ENCODE results near the gene TMEM176A.
"Not testable (repeated sequence)": the region's sequence is repeated elsewhere in the genome, so short reads cannot be mapped to it uniquely, and the experiment has no call there.

TMEM176A gene

DNA sequence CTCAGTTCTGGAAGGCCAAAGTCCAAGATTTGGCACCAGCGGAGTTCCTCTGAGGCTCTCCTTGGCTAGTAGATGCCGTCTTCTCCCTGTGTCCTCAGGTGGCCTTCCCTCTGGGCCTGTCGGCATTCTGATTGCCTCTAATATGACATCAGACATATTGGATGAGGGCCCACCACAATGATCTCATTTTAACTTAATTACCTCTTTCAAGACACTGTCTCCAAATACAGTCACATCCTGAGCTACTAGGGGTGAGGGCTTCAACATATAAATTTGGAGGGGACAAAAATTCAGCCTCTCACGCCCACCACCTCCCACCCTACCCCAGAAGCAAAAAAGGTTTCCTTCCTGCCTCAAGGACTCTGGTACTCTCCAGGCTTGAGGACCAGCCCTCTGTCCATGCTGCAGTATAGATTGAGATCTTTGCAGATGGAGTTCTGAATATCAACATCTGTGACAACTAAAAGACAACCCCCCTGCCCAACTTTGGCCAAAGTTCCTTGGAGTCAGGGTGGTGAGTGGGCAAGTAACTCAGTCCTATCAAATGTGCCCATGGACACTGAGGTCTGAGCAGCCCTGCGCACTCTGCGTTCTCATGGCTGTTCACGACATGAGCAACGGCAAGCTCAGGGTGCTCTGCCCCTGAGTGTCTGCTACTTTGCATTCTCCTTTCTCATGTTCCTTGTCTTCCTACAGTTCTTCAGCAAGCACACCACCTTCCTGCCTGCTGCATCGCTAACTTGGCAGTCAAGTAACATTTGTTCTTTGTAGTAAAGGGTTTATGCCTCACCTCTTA, 11.9 kb upstream of the TMEM176A start:
- no peak for DNase-seq

DNA sequence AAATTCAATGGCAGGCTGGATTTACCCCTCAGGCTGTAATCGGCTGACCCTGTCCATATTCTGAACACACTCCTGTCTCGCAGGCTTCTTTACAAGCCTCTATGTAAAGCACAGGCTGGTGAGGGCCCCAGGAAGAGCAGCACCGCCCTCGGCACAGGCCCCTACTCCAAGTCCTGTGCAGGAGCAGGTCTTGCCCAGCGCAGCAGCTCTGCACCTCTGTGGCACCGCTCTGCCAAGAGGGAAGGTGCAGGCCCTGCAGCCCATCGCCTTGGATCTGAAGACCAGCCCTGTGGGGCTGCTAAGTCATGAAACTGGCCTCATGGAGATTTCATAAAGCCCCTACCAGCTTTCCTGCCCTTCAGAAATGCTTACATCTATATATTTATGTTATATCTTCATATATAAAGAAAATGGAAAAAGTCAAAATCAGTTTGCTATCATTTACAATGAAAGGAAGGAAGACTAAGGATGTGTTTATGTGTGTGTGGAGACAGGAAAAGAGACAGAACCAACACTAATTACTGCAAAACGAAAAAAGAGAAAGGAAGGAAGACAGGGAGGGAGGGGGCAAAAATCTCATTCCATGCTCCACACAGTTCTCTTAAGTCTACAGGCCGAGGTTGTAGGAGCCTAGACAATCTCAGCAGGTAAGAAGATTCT, 10.0 kb upstream of the TMEM176A start:
- DNase-seq = no peak

DNA sequence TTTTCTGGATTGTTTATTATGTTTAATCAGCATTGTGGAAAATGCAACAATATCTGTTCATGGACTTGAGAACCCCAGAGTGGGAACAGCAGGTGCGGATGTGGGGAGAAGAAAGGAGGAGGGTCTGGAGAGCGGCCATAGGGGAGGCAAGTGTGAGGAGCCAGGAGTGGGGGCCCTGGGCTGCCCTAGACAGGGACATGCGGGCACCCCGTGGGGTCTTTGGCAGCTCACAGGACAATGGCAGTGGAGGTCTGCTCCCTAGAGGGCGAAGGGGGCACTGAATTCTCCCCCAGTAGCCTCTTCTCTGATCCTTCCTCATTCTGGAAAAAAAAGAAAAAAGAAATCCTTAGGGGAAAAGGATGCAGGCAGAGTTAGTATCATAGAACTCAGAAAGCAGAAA, 9.3 kb upstream of the TMEM176A start:
- DNase-seq = no peak

DNA sequence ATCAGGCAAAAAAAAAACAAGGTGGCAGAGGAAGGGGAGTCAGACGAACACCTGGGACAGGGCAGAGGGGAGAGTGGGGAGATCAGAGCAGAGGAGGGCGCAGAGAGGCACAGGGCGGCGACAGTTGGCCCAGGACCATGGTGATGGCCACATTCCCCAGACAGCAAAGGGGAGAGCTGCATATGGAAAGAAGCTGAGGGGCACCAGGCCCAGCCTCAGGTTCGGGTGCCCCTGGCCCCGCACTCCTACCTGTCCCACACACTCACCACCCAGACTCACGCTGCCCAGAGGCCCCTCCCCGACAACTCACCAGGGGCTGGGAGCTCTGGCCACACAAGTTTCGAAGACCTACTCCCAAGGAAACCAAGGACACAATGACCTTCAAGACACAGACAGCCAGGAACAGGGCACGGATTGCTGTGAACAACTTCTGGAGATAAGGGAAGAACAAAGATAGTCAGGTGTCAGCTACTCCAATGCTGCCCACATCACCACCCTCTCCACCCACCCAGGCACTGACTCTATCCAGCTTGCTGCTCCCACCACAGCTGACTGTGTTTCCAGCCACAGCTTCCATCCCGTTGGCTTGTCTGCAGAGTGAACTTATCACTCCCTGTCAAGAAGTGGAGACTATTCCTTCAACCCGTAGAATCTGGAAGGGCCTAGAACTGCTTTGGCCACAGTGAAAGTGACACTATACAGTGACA, 8.7 kb upstream of the TMEM176A start:
- DNase-seq = no peak

DNA sequence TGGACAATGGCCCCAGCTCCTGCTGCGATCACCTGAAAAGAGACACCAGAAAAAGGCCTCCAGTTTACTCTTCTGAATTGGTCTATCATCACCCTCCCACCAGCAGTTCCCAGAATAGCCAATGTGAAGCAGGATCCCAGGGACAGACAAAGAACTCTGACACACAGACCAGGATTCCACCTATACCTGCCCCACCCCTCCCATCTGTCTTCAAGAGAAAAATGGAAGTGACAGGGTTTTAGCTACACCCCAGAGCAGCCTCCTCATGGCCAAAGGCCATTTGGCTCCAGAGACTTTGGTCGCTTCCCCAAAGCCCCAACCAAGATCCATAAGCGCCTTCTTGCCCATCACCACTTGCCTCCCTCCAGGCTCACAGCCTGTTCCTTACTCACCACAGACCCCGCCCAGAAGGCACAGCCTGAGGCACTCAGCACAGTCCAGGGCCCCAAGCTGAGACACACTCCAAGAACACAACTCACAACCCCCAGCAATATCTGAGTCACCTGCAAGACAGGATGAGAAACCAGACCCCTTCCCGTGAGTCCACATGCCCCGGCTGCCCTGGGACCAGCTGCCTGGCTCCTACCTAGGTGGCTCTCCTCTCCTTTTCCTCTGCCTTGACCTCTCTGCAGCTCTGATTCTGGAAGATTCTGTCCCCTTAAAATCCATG, 6.9 kb upstream of the TMEM176A start:
- DNase-seq = no peak

DNA sequence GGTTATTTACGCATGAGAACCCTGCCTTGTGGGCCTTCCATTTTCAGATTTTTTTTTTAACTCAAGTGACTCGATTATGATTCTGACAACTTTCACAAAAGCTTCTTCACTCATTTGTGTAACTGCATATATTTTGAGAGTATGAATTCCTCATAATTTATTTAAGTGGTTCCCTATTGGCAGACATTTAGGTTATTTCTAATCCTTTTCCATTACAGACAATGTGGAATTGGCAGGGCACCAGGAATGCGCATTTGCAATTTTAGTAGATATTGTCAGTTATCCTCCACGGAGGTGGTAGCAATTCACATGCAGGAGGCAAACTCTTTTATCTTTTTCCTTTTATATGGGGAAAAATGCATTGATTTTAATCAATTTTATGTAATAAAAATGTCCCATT, 2.9 kb upstream of the TMEM176A start:
- DNase-seq = no peak

DNA sequence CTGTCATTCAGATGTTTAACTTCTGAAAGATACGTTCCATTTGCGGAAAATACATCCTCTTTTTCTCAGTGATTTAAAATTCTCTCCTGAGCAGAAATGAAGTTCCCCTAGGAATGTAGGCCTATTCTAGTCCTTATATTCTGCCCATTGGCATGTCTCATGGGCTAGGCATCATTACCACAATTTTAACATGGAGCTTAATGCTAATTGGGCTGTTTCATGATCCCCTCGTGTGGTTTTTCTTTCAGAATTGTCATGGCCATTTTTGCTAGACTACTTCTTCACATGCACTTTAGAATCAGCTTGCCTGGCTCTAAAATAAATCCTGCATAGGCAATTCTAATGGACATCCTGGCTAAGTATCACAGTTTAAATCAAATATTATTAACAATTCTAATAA, 1.4 kb upstream of the TMEM176A start:
- no peak for DNase-seq

DNA sequence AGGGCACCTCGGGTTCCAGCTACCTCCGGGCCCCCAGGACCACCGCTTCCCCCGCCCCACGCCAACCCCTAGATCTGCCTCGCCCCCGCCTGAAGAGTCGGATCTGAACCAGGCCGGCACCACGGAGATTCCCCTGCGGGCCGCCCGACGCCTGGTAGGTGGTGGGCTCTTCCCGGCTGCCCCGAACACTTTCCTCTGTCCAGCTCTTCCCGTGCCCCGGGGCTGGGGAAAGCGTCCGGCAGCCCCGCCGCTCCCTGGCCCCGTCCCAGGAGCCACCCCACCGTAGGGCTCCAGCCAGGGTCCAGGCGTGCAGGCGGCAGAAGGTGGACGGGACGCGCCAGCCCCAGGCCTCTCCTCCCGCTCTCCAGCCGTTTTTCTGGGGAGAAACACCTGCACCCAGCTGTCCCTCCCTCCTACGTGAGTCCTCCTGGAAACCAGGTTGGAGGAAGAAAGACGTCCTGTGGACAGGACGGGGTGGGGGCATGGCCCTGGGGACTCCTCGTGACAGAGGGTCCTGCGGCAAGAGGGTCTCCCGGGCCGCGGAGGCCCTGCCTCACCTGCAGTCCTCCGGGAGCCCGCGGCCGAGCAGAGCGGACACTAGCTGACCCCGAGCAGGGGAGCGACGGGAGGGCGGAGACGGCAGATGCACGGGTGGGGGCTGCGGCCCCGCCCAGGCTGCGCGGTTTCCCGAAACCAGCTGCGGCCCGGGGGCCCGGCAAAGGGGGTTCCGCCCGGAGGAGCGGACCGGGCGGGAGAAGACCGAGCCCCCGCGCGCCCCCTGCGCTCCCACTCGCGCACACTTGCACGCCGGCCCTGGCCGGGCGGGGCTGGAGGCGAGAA, 608 bp upstream of the TMEM176A start, which contains the start of gene TMEM176B:
Gene TMEM176B, minus strand, starts transcription at position 624 of the 840 bp plus-strand sequence. CDS start 3,795 bp downstream, outside the sequence.
- no peak for DNase-seq

DNA sequence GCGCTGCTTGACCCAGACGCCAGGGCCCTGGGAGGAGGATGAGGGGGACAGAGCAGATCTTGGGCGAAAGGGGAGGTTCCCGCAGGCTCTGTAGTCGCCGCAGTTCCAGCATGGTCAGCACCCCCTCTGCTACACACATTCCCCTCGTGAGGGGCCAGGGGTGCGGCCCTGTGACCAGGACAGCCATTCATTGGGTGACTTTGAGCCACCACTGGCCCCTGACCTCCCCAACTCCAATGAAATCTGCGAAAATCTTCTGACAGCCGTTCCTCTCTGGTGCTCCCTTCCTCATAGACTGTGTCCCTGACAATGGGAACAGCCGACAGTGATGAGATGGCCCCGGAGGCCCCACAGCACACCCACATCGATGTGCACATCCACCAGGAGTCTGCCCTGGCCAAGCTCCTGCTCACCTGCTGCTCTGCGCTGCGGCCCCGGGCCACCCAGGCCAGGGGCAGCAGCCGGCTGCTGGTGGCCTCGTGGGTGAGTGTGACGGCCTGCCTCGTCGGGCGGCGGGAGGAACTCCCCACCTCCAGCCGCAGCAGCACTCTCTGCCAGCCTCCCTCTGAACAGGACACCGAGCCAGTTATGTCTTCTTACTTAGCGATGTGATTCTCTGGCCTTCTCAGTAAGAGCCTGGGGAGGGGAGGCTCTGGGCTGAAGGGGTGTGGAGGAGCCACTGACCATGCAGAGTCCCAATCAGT, 825 bp downstream of the TMEM176A start:
- no peak for DNase-seq

DNA sequence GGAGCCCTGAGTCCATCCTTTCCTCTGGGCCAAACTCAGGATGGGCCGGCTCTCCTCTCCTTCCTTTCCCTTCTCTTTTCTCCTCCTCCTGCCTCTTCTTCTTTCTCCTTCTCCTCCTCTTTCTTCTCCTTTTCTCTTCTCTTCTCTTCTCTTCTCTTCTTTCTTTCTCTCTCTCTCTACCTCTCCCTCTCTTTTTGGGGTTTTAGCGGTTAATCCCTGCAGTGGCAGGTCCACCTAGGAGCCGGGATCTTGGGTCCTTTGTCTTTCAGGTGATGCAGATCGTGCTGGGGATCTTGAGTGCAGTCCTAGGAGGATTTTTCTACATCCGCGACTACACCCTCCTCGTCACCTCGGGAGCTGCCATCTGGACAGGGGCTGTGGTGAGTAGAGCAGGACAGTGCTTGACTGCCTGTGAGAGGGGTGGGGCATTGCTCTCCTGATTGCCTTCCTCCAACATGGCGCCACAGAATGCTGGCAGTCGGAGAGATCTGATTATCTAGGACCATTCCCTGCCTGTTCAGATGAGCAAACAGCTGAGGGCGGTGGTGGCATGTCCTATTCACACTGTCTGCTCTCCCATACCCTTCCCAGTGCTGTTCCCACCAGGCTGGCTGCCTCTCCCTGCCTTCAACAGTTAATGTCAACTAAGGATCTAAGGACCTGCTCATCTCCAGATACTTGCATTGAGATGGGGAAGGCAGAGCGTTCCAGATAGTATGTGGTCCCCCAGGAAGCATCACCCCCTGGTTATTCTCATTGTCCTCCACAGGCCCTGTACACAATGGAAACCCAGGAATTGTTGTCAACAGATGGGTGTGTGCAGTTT, 1.6 kb downstream of the TMEM176A start:
- no peak for DNase-seq

DNA sequence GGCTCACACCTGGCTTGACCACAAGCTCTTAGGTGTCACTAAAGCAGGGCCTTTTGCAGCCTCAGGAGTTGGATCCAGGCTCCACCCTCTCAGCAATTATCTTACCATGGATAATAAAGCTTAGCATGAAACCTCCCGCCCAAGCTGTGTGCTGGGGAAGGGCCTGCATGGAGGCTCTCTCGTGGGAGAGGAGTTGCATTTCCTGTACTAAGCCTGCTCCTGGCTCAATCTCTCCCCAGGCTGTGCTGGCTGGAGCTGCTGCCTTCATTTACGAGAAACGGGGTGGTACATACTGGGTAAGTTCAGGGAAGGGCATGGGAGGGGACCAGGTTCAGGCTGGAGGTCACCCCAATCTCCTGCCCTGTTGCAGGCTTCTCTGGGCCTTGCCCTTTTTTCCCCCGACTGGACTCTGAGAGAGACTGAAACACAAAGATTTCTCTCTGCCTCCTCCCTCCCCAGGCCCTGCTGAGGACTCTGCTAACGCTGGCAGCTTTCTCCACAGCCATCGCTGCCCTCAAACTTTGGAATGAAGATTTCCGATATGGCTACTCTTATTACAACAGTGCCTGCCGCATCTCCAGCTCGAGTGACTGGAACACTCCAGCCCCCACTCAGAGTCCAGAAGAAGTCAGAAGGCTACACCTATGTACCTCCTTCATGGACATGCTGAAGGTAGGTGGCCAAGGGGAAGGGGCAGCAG, 2.7 kb downstream of the TMEM176A start:
- DNase-seq = no peak

DNA sequence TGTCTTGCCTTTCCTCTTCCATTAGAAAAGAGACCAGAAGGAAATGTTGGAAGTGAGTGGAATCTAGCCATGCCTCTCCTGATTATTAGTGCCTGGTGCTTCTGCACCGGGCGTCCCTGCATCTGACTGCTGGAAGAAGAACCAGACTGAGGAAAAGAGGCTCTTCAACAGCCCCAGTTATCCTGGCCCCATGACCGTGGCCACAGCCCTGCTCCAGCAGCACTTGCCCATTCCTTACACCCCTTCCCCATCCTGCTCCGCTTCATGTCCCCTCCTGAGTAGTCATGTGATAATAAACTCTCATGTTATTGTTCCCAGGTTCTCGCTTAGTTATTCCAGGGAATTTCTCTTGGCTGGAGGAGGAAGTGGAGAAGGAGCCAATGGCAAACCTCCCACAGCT, 4.2 kb downstream of the TMEM176A start:
- DNase-seq = no peak

DNA sequence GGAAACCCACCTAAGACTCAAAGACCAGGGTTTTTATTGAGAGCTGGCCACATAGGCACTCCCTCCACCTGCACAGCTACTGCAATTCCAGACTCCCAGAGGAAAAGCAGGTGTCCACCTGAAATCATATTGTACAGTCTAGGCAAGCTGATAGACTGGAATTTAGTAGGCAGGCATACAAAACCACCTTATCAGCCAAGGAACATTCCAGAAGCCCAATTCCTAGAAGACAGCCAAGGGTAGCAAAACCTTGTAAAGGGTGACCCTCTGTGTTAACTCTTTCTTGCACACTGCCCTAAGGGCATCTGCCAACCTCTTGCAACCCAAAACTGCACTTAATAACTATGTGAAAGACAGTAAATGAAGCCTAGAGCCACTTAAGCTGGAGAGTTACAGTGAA, 5.3 kb downstream of the TMEM176A start:
- no peak for DNase-seq

DNA sequence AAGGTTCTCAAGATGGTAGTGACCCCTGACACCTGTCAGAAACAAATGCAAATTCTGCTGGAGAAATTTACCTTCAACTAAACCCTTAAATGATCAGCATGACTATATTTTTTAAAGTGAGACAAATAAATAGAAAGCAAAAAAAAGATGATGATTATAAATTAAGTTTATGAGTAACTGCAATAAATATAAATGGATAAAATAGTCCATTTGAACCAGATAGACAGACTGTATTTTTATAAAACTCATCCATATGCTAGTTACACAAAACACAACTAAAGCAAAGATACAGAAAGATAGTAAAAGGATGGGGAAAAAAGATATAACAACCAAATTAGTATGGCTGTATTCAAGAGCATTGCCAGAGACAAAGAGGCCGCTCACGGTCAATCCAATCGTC, 5.9 kb downstream of the TMEM176A start:
- no peak for DNase-seq

DNA sequence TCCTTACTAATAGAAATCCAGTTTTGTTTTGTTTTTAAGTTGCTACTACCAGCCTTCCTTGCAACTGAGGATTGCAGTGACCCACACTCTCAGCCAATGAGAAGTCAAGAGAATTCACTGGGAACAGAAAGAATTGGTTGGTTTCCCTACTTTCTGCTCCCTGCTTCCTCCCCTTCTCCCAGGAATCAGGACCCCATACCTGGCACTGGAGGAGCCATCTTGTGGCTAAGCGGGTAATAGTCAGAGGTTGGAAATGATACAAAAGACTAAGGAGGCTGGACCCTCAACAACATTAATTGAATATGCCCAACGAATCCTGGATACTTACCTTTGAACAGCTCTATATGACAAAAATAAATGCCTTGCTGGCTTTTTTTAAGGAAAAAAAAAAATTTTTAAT, 6.3 kb downstream of the TMEM176A start:
- no peak for DNase-seq

DNA sequence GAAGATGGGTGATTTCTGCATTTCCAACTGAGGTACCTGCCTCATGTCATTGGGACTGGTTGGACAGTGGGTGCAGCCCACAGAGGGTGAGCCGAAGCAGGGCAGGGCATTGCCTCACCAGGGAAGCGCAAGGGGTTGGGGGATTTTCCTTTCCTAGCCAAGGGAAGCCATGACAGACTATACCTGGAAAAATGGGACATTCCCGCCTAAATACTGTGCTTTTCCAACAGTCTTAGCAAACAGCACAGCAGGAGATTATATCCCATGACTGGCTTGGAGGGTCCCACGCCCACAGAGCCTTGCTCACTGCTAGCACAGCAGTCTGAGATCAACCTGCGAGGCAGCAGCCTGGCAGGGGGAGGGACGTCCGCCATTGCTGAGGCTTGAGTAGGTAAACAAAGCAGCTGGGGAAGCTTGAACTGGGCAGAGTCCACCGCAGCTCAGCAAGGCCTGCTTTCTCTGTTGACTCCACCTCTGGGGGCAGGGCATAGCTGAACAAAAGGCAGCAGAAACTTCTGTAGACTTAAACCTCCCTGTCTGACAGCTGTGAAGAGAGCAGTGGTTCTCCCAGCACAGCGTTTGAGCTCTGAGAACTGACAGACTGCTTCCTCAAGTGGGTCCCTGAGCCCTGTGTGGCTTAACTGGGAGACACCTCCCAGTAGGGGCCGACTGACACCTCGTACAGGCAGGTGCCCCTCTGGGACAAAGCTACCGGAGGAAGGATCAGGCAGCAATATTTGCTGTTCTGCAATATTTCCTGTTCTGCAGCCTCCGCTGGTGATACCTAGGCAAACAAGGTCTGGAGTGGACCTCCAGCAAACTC, 7.3 kb downstream of the TMEM176A start:
- DNase-seq = not testable (repeated sequence)

DNA sequence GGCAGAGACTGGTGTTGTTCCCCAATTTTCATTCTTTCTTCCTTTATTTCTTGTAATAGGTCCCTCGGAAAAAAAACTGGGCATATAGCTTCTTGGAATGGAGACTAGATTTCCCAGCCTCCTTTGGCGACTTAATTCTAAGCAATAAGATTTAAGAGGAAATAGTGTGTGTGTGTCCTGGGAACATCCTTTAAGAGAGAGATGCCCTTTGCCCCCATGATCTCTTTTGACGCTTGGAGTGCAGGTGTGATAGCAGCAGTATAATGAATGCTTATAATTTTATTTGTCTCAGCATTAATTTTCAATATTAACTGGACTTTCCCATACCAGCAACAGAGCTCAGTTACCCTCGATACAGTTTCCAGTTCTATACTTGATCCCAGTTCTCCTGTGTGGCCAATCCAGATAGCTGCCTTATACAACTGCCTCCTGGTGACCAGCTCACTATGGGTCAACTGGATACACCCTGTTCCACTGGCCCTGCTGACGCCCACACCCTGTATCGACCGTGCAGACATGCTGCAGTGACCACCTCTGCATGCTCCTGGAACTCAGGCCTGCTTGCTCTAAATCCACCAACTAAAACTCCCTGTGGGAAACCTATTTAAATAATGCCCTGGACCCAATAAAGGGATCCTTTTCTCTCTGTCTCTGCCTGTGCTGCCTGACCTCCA, 13.9 kb downstream of the TMEM176A start:
- no peak for DNase-seq

DNA sequence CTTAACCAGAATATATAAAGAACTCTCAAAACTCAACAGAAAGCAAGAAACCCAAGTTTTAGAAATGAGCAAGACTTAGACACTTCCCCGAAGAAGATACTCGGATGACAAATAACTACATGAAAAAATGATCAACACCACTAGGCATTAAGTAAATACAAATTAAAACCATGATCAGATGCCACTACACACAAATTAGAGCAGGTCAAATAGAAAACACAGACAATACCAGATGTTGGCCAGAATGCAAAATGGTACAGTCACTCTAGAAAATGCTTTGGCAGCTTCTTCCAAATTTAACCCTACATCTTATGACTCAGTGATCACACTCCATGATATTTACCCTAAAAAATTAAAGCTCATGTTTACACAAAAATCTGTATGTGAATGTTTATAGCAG, 18.4 kb downstream of the TMEM176A start:
- no peak for DNase-seq

DNA sequence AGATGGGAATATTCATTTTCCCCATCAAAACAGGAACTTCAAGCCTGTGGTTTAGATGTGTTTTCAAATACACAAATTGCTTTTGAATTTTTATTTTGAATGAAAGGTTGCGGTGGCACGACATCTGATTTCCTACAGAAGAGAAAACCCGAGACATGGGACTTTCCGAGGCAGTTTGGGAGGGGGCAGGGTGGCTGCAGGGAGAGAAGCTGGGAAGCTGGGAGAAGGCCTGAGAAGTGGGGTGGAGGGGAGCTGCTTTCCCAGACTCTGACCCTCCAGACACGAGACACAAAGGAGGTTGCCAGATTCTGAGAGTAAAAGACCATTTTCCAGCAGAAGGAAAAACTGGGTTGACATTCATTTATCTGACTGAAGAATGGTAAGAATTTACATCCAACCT, 19.6 kb downstream of the TMEM176A start:
- DNase-seq = no peak
